ENCODE measurements around the gene CNNM3.

The CNNM3 gene

DNA sequence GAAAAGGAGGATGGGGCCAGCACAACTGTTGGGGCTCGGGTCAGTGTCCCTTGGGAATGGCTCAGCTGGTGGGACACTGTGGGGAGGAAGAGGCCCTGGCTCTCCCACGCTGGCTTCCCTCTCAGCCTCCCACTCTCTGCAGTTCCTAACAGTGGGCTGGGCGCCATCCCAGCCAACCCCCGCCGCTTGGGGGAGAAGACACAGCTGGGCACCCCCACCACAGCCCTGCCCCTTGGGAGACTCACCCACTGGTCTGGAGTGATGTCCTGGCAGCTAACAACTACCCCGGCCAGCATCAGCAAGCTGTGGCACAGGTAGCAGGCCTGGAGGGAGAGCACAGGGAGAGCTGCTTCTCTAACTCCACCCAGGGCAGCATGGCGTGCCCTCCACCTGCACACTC lies 62.1 kb downstream of the CNNM3 start:
- DNase-seq (ENCODE audit: low read depth) = no peak

GRCh38 chr2:96878796-96879544 lies 62.9 kb downstream of the CNNM3 start:
- DNase-seq (ENCODE audit: low read depth) = no peak

DNA sequence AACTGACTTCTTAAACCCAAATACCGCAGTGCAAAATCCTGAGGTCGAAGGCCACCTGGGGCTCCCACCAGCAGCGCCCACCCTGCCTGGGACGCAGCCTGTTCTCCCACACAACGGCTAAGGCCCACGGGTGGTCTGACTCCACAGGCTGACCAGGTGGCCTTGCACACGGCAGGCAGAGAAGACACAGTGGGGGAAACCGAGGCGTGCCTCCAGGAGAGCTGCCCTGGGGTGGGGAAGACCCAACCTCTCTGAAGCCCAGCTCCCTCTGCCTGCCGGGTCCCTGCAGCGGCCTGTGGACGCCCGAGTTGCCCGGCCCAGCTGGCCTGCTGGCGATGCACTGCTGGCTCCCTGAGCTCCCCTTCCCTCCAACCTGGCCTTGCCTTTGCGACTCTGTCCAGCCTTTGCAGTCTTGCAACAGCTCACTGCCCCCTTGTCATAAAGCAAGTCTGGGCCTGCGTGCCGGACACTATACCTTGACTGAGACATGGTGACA lies 63.5 kb downstream of the CNNM3 start:
- DNase-seq (ENCODE audit: low read depth) = no peak

- DNase-seq (ENCODE audit: low read depth) = no peak
Measured at GRCh38 chr2:96880891-96881273, 64.8 kb downstream of the CNNM3 start.

GRCh38 chr2:96881349-96882195 lies 65.5 kb downstream of the CNNM3 start:
- no peak for DNase-seq (ENCODE audit: low read depth)

- DNase-seq (ENCODE audit: low read depth) = no peak
Measured at GRCh38 chr2:96882230-96882629, 66.2 kb downstream of the CNNM3 start.

DNA sequence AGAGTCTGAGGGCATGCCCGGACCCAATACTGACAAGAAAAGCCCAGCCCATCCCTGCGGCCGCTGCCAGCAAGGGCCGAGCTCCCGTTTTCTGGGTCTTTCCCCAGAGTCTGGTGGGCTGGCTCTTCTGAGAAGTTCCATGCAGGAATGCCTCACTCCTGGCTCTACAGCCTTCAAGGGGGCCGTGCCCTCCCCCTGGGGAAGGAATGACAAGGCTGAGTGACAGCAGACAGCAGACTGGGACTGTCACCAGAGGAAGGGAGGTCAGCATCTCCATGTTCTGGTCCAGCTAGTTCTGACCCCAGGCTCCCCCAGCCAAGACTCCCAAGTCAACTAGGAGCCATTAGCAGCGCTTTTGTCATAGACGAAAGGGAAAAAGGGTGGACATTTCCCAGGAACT lies 66.8 kb downstream of the CNNM3 start:
- no peak for DNase-seq (ENCODE audit: low read depth)

DNA sequence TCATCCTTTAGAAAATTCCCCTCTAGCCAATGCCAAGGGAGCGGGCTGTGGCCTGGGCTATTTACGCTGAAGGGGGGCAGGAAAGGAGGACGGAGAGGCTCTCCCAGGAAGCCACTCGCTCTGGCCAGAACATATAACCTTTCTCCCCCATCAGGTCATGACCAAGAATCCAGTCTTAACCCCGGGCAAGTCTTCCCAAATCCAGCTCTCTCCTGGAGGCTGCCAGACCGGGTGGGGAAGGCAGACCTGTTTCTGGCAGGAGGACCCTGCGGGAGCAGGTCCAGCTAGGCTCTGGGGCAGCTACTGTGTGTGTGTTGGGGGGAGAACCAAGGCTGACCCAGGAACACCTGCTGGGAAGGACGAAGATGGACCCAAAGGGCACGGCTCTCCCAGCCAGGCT lies 67.2 kb downstream of the CNNM3 start:
- DNase-seq (ENCODE audit: low read depth) = no peak
